Neural cell (in vitro differentiated cells): Measurements from ENCODE around the gene NUF2. TPM values are rescaled to one million over a fixed set of nuclear protein-coding genes. Genes with fewer than 3 reads are reported as not detected.

Experiments used
- H2AFZ ChIP-seq: fragments of 200-600, 300-800 bp; sonication (generic), shearing (Covaris generic); 2 replicates; pipeline ENCODE4 v1.6.0; 2014; ENCODE audit warnings: low read depth, mild to moderate bottlenecking, antibody characterized with exemption, low read length, moderate library complexity
- H3F3A ChIP-seq: fragments of 200-600 bp; shearing (Covaris generic); 2 replicates; pipeline ENCODE4 v1.6.1; 2016; ENCODE audit warnings: mild to moderate bottlenecking, moderate library complexity, mixed read lengths, antibody characterized with exemption, low read length; ENCODE audit not compliant: insufficient read depth, poor library complexity, severe bottlenecking
- H3K27ac ChIP-seq: fragments of 200-600, 300-800 bp; sonication (generic), shearing (Covaris generic); 2 replicates; pipeline ENCODE4 v1.5.1; 2014; ENCODE audit warnings: mild to moderate bottlenecking, low read length, moderate library complexity
- H3K27me3 ChIP-seq: fragments of 300-800, 200-600 bp; sonication (generic), shearing (Covaris generic); 2 replicates; pipeline ENCODE4 v1.6.0; 2014; ENCODE audit warnings: mild to moderate bottlenecking, low read depth, low read length, moderate library complexity; ENCODE audit not compliant: insufficient read depth
- H3K36me3 ChIP-seq: fragments of 300-800, 200-600 bp; sonication (generic), shearing (Covaris generic); 2 replicates; pipeline ENCODE4 v1.5.1; 2014; ENCODE audit warnings: mild to moderate bottlenecking, antibody characterized with exemption, low read length, moderate library complexity; ENCODE audit not compliant: insufficient read depth
- H3K4me2 ChIP-seq: fragments of 300-800, 200-600 bp; sonication (generic), shearing (Covaris generic); 2 replicates; pipeline ENCODE4 v1.6.0; 2014; ENCODE audit warnings: mild to moderate bottlenecking, low read length
- H3K4me3 ChIP-seq: fragments of 300-800, 200-600 bp; sonication (generic), shearing (Covaris generic); 2 replicates; pipeline ENCODE4 v1.5.1; 2014; ENCODE audit warnings: mild to moderate bottlenecking, low read length, moderate library complexity
- H3K79me2 ChIP-seq: fragments of 200-600 bp; shearing (Covaris generic); replicated peaks from 2 replicates; pipeline ENCODE4 v1.6.0; 2014; ENCODE audit warnings: mild to moderate bottlenecking, low read length, moderate library complexity; ENCODE audit not compliant: insufficient read depth
- H3K9ac ChIP-seq: fragments of 300-800, 200-600 bp; sonication (generic), shearing (Covaris generic); 2 replicates; pipeline ENCODE4 v1.6.1; 2016; ENCODE audit warnings: mild to moderate bottlenecking, low read length, mixed read lengths
- H3K9me2 ChIP-seq: fragments of 200-600 bp; shearing (Covaris generic); 2 replicates; pipeline ENCODE4 v1.6.1; 2016; ENCODE audit warnings: mild to moderate bottlenecking, low read length, mixed read lengths; ENCODE audit not compliant: insufficient read depth
- H3K9me3 ChIP-seq: fragments of 200-600, 300-800 bp; sonication (generic), shearing (Covaris generic); 2 replicates; pipeline ENCODE4 v1.6.1; 2016; ENCODE audit warnings: mild to moderate bottlenecking, mixed run types, low read length, moderate library complexity, mixed read lengths
- H4K20me1 ChIP-seq: fragments of 200-600 bp; shearing (Covaris generic); 2 replicates; pipeline ENCODE4 v1.6.1; 2016; ENCODE audit warnings: mild to moderate bottlenecking, mixed run types; ENCODE audit not compliant: insufficient read depth
- CTCF ChIP-seq: fragments of 450-650 bp; IDR thresholded peaks from 2 replicates; pipeline ENCODE4 v1.5.1; 2014; ENCODE audit warnings: antibody characterized with exemption, mild to moderate bottlenecking, moderate library complexity; ENCODE audit not compliant: poor library complexity, severe bottlenecking
- EP300 ChIP-seq: fragments of 450-650 bp; conservative IDR thresholded peaks from 2 replicates; pipeline ENCODE4 v1.6.1; 2014; ENCODE audit warnings: antibody characterized with exemption, mild to moderate bottlenecking, moderate library complexity; ENCODE audit not compliant: poor library complexity, severe bottlenecking
- EZH2 ChIP-seq: fragments of 200-600, 300-800 bp; shearing (Covaris generic), sonication (generic); IDR thresholded peaks from 2 replicates; pipeline ENCODE4 v1.6.1; 2014; ENCODE audit warnings: antibody characterized with exemption, low read length, borderline replicate concordance, mild to moderate bottlenecking; ENCODE audit not compliant: insufficient read depth, poor library complexity, severe bottlenecking
- MXI1 ChIP-seq: fragments of 450-650 bp; conservative IDR thresholded peaks from 2 replicates; pipeline ENCODE4 v1.6.1; 2014; ENCODE audit warnings: antibody characterized with exemption, mild to moderate bottlenecking; ENCODE audit not compliant: poor library complexity, severe bottlenecking
- POLR2AphosphoS5 ChIP-seq: IDR thresholded peaks from 2 replicates; pipeline ENCODE4 v1.6.1; 2012
- RAD21 ChIP-seq: fragments of 450-650 bp; conservative IDR thresholded peaks from 2 replicates; pipeline ENCODE4 v1.6.1; 2014; ENCODE audit warnings: antibody characterized with exemption, mild to moderate bottlenecking, moderate library complexity
- REST ChIP-seq: IDR thresholded peaks from 2 replicates; pipeline ENCODE4 v1.6.1; 2012; ENCODE audit warnings: borderline replicate concordance
- SMC3 ChIP-seq: fragments of 450-650 bp; conservative IDR thresholded peaks from 2 replicates; pipeline ENCODE4 v1.6.1; 2014; ENCODE audit warnings: antibody characterized with exemption, mild to moderate bottlenecking, moderate library complexity; ENCODE audit not compliant: poor library complexity
- TAF1 ChIP-seq: IDR thresholded peaks from 2 replicates; pipeline ENCODE4 v1.6.1; 2012; ENCODE audit warnings: low read depth
- polyA plus RNA-seq: library from polyadenylated mRNA; depleted of rRNA; stranded (reverse); fragments of >200 nt; gene quantifications from 2 replicates; pipeline ENCODE4 v1.2.3, GENCODE V29; 2014

The NUF2 gene
- polyA plus RNA-seq, 1 donor from 2014 or later, result 2.8 TPM

GRCh38 chr1:163395790-163396189 is 74.0 kb downstream of the NUF2 start:
- Histone ChIP-seq H3K9me2 (no peaks in the 10 kb centered on the region), H3K9me3 (no peaks in the 10 kb centered on the region), H3K4me2 (no peak overlapping the region), H3K4me3 (no peak overlapping the region), H3F3A (no peaks in the 10 kb centered on the region), H3K27ac (no peak overlapping the region), H4K20me1 (no peaks in the 10 kb centered on the region), H2AFZ (no peak overlapping the region), H3K79me2 (no peaks in the 10 kb centered on the region), H3K27me3 (no peaks in the 10 kb centered on the region), H3K9ac (no peak overlapping the region), H3K36me3 (no peaks in the 10 kb centered on the region)
- TF ChIP-seq TAF1 (no peak), EP300 (no peak), REST (no peak), POLR2AphosphoS5 (no peak), SMC3 (no peak), CTCF (no peak), EZH2 (no peak), MXI1 (no peak), RAD21 (no peak)

DNA sequence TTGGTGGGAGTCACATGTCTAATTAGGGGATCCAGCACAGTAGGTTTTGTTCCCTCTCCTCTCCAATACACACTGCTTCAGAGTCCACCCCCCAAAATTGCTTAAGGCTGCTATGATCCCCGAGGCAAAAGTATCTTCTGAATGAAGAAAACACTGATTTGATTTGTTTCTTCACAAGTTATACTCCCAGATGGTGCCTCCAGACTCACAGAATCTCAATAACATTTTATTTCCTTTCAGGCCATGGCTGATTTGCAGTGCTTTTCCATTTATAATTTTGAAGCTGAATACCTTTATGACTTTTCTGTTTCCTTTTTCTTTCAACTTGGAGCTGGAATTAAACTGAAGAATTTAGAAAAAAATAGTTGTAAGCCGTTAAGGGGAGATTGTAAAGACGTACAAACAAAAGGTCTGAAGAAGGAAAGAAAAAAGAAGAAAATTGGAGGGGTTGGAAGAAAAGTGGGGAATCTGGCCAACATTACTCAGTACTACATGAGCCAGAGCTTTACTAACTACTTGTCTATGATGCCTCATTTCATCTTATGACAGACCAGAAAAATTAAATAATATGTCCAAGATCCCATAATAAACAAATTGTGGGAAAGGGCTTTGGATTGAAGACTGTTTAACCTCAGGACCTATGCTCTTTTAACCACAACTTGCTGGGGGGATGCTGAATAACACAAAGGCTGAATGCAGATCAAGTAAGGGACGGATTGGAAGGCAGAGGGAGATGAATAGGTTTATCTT is 75.9 kb downstream of the NUF2 start:
- Histone ChIP-seq H3K27ac (no peak overlapping the region), H3K4me3 (no peak overlapping the region), H3F3A (no peaks in the 10 kb centered on the region), H3K36me3 (no peaks in the 10 kb centered on the region), H3K9me3 (no peaks in the 10 kb centered on the region), H3K9ac (no peak overlapping the region), H3K4me2 (no peak overlapping the region), H2AFZ (no peak overlapping the region), H3K27me3 (no peaks in the 10 kb centered on the region), H4K20me1 (no peaks in the 10 kb centered on the region), H3K79me2 (no peaks in the 10 kb centered on the region), H3K9me2 (no peaks in the 10 kb centered on the region)
- TF ChIP-seq SMC3, result no peak
- TF ChIP-seq EP300, result no peak
- no peak for TF ChIP-seq POLR2AphosphoS5
